Activated T-helper 1 cell treated with Interleukin-2 at 50 U/mL for 16 hours (primary cell): ENCODE results near the gene FLNC.

ENCODE experiments used
- DNase-seq: peaks from one replicate; pipeline ENCODE4 v3.0.0-alpha.2; 2020; ENCODE audit warnings: low read depth

FLNC gene

DNA sequence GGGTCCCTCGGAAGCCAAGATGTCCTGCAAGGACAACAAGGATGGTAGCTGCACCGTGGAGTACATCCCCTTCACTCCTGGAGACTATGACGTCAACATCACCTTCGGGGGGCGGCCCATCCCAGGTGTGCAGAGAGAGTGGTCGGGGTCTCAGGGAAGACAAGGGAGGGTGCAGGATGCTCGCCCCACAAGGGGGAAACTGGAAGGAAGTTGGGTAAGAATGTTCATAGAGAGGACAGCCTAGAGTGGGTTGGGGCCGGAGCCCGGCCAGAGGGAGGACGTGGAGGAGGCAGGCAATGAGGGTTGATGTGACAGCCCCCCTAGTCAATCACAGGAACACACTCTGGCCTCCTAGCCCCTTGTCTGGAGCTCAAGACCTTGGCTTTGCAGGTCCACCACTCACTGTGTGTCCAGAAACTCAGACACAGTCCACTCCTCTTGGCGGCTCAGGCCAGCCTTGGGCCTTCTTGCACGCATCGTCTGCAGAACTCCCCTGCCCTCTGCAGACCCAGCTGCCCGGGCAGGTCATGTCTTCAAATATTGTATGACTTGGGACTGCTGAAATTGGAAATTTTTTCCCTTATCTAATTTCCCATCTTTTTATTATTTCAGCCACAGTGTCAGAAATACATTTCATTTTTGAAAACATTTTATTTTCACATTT is 16.7 kb downstream of the FLNC start:
- DNase-seq, result no peak

DNA sequence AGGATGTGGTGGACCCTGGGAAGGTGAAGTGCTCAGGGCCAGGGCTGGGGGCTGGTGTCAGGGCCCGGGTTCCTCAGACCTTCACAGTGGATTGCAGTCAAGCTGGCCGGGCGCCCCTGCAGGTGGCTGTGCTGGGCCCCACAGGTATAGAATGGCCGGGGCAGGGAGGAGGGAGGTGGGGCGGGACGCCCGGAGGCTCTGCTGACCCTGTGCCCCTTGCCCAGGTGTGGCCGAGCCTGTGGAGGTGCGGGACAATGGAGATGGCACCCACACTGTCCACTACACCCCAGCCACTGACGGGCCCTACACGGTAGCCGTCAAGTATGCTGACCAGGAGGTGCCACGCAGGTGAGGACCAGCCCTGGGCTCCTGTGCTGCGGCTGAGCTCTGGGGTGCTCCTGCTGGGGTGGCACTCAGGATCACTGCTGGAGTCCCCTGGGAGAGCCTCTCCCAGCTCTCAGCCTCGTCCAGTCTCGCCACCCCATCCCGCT is 17.6 kb downstream of the FLNC start:
- DNase-seq, result no peak

DNA sequence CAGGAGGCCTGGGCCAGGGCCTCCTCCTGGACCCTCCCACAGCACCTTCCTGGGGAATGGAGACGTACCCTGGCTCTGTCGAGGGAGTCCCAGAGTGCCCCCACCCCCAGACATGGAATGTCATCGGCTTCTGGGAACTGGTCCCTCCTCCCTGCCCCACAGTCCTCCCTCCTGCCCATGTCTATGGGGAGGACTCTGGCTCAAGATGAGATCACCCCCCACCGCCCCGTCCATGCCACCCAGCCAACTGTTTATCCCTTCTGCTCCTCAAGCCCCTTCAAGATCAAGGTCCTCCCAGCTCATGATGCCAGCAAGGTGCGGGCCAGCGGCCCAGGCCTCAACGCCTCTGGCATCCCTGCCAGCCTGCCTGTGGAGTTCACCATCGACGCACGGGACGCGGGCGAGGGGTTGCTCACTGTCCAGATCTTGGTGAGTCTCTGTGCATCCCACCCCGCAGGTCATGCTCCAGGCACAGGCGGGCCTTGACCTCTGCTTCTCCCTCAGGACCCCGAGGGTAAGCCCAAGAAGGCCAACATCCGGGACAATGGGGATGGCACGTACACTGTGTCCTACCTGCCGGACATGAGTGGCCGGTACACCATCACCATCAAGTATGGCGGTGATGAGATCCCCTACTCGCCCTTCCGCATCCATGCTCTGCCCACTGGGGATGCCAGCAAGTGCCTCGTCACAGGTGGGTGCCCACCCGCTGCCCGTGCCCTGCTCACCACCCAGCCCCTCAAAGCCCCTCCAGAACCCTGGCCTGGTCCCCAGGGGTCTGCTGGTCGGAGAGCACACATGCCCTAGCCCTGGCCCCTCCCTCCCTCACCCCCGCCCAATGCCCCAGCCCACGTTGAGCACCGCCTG is 18.3 kb downstream of the FLNC start:
- no peak for DNase-seq

DNA sequence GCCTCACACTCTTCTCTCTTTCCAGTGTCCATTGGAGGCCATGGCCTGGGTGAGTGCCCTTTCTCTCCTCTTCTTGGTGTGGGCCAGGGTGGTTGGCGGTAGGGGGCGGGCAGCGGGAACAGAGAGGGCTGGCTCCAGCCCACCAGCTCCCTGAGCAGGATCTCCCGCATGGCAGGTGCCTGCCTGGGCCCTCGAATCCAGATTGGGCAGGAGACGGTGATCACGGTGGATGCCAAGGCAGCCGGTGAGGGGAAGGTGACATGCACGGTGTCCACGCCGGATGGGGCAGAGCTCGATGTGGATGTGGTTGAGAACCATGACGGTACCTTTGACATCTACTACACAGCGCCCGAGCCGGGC is 18.9 kb downstream of the FLNC start:
- no peak for DNase-seq

DNA sequence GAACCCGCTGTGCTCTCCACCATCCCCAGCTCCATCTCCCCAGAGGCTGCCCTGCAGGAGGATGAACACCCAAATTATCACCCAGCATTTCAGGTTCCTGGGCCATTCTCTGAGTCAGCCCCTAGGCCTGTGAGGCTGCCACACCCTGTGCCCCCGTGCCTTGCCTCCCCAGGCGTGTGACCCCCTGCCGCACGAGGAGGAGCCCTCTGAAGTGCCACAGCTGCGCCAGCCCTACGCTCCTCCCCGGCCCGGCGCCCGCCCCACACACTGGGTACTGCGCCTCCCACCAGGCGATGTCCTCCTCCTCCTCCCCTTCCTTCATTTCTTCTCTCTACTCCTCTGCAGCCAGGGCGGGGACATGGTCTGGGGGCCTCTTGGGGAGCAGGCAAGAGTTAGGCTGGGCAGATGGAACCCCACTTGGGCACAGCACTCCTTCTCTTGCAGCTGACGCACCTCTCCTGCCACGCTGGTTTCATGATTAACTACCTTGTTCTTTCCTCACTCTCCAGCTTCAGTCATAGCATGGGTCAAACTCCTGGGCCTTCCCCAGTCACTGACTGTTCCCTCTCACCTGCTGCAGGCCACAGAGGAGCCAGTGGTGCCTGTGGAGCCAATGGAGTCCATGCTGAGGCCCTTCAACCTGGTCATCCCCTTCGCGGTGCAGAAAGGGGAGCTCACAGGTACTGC is 19.7 kb downstream of the FLNC start:
- DNase-seq, result no peak

DNA sequence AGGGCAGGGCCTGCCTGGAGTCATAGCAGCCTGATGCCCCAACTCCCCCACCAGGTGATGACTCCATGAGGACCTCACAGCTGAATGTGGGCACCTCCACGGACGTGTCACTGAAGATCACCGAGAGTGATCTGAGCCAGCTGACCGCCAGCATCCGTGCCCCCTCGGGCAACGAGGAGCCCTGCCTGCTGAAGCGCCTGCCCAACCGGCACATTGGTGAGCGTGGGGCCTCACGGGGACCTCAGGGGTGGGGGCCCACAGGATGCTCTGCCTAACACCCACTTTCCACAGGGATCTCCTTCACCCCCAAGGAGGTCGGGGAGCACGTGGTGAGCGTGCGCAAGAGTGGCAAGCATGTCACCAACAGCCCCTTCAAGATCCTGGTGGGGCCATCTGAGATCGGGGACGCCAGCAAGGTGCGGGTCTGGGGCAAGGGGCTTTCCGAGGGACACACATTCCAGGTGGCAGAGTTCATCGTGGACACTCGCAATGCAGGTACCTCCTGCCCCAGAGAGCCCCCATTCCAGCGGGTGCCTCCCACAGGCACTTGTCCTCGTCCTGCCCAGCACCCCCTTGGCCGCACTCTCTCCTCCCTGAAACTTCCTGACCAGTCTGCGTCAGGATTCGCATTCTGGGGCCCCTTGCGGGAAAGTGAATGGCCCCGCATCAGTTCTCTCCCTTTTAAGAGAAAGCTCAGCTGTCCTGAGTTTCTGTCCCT is 22.5 kb downstream of the FLNC start:
- DNase-seq, result no peak

DNA sequence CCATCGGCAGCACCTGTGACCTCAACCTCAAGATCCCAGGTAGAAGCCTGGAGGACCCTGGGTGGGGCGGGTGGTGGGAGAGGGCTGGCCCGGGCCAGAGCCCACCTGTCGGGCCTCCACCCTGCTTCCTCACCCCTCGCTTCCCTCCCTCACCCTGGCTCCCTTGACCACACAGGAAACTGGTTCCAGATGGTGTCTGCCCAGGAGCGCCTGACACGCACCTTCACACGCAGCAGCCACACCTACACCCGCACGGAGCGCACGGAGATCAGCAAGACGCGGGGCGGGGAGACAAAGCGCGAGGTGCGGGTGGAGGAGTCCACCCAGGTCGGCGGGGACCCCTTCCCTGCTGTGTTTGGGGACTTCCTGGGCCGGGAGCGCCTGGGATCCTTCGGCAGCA is 23.6 kb downstream of the FLNC start:
- DNase-seq, result no peak

DNA sequence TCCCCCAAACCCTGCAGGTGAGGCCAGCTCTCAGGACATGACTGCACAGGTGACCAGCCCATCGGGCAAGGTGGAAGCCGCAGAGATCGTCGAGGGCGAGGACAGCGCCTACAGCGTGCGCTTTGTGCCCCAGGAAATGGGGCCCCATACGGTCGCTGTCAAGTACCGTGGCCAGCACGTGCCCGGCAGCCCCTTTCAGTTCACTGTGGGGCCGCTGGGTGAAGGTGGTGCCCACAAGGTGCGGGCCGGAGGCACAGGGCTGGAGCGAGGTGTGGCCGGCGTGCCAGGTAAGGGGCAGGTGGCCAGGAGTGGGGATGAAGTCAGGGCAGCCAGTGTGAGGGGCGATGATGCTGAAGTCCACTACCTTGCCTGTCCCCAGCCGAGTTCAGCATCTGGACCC is 24.2 kb downstream of the FLNC start:
- DNase-seq, result no peak

DNA sequence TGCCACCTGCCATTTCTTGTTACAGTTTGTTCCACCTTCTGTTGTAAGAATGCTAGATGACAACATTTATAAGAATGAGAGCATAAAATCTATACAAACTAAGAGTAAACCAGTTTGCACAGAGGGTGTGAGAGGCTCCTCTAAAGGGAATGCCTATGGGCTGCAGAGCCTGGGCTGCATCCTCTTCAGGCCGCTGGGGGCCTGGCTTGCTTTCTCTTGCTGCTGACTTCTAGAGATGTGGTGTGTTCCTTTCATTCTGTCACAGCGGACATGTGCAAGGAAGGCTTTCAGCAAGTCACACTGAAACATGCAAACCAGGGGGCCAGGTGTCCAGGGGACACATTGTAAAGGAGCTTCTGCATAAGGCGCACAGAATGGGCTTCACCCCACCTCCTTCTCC is 25.4 kb downstream of the FLNC start:
- DNase-seq, result no peak

DNA sequence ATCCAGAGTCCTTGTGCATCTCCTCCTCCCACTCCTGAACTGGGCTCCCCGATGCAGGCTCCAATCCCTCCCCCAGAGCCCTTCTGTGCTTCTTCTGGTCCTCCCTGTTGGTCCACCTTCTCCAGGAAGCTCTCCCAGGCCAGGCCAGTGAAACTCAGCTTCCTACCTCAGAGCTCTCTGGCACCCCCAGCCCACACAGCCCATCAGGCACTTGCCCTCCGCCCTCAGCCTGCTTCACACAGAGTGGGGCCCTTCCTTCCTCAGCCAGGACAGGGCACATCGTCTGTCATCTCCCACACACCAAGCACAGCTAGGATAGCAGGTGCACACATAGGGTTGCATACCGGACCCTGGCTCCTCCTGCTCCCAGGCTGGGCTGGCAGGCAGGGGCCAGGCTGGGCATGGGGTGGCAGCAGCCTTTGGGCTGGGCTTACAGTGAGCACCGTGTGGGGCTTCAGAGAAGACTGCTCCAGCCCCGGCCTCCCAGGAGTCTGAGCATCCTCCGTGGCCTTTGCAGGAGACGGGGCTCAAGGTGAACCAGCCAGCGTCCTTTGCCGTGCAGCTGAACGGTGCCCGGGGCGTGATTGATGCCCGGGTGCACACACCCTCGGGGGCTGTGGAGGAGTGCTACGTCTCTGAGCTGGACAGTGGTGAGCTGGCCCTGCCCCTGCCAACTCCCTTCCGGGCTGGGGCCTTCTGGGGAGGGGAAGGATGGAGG is 26.0 kb downstream of the FLNC start:
- no peak for DNase-seq

DNA sequence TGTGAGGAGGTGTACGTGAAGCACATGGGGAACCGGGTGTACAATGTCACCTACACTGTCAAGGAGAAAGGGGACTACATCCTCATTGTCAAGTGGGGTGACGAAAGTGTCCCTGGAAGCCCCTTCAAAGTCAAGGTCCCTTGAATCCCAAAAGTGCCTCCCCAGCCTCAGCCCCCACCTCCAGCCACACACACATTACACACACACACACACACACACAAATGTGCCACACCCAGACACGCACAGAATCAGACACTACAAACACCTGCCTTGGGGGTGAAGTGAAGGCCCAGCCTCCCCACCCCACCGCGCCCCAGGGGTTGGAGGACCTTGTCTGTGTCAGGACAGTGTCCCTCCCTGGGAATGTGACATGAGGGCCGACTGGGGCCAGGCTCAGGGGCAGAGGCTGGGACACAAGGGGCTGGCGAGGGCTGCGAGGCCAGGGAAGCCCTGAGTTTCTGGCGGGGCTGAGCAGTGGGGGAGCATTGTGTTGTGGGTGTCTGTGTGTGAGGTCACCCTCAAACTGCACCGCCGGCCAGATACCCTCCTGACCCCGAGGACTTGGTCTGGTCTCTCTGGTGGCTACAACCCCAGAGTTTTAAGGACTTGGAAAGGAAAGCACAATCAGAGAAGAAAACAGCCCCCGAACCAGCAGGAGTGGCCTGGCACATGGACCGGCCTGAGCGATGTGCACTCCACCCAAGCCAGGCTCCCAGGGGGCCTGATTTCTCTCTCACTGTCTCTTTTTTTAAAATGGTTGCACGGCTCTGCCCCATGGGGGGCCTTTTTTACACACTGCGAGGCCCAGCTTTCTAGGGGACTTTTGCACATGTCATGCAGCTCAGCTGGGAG is 28.4 kb downstream of the FLNC start:
- DNase-seq, result no peak

DNA sequence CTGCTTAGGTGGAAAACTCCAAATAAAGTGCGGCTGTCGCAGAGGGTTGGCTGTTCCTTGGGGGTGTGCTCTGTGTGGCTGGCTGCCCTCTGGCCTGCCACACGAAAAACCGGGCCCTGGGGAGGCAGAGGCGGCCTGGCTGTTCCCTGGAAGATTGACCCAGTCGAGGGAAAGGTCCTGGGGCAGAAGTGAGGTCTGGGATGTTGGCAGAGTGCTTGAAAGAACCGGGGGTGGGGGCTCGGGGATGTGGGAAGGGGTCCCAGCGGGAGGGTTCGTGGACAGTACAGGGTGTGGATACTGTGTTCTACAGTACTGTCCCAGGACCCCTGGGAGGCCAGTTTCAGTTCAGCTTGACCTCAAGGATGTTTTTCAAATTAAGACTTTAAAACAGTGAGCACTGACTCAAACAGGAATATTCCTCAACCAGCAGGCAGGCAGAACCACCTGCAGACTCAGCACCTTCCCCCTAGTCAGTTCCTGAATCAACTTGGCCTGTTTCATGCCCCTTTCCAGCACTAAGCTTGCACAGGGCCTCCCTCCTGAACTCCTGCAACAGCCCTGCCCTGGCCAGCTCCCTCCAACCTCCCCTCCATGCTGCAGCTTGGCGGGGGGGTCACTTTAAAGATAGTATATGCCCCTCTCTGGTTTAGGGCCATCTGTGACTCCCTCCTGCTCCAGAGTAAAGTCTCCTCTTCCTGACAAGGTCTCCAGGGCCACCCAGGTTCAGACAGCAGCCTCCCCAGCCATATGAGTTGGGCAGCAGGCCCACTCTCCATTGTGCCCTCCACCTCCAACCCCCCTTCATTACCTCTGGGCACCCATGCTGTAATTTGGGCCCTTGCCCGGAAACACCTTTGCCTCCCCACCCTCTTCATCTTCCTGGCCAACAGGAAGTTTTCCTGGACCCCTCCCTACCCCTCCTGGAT is 29.3 kb downstream of the FLNC start:
- no peak for DNase-seq

DNA sequence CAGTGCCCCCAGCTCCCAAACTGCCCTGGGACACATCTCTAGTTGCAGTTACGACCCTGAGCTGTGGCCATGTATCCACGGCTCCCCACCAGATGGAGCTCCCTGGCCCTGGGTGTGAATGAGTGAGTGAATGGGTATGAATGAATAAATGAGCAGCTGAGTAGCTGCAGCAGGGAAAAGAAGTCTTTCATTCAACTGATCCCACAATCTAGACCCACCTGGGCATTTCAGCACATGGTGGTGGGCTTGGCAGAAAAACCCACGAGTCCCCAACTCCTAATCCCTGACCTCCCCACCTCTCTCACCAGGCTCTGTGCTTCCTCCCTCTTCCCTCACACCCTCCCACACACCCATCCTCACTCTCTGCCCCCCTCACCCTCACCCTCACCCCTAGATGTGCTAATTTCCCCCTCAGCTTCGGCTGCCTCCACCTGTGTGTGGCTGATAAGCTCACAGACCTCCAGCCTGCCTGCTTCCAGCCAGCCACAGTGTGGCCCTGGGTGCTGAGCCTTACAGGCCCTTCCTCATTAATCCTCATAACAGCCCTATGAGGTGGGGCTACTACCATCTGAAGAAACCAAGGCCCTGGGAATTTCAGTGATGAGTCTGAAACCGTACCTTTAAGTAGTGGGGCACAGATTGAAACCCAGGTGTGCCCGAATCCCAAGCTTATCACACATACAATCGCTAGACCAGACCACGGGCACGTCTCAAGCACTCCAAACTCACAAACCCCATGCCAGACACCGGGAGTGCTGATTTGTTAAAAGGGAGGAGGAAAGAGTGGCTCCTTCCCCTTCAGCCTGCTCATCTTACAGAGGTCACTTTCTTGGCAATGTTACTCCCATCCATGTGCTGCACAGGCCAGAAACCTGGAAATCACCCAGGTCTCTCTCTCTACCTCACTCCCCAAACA is 30.2 kb downstream of the FLNC start:
- no peak for DNase-seq

DNA sequence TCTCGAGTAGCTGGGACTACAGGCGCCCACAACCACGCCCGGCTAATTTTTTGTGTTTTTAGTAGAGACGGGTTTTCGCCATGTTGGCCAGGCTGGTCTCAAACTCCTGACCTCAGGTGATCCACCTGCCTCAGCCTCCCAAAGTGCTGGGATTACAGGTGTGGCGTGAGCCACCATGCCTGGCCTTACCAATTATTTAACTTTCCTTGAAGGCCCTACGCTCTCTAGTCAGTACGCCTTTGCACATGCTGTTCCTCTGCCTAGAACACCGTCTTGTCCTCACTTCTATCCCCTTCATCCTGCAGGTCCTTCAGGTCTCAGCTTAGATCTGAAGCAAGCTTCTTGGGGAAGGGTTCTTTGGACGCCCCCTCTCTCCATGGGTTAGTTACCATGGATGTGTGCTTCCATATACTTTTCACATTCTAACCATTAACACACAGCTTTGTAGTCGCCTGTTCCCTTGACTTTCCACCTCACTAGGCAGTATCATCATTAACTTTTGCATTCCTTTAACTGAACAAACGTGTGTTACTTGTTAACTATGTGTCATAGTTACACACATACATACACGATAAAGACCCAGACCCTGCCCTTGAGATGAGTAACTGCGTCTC is 31.9 kb downstream of the FLNC start:
- no peak for DNase-seq

DNA sequence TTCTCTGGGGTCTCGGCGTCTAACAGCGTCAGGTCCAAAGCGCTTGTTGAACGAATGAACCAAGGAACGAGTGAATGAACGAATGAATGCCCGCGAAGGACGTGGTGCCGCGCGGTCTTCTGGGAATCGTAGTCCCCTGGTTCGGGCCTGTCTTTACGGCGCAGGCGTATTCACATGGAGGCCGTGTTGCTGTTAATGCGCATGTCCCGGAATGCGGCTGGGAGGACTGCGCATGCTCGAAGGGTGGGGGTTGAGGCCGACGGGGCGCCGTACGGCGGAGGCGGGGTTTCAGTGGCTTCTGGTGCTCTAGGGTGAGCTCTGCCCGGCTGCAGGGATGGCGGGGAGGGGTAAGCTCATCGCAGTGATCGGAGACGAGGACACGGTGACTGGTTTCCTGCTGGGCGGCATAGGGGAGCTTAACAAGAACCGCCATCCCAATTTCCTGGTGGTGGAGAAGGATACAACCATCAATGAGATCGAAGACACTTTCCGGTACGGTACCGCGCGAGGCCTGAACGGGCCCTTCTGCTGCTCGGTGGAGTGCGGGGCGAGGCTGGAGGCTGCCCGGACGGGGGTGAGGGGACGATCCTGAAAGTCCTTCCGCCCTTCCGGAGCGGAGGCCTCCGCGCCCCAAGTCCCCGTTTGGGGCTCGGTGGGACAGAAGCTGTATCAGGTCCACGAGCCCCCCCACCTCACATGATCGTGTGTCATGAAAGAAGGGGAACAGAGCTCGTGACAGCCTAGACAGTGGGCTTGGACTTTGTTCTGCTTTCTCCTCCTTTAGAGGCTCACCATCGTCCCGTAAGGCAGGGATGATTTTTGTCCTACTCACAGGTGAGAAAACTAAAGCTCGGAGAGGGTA is 32.6 kb downstream of the FLNC start, which contains the start of gene ATP6V1F:
Gene ATP6V1F (plus strand): TSS at position 286 of the 862 bp plus-strand sequence. CDS start 49 bp downstream, at position 335.
- peak; percentile 99 for DNase-seq

DNA sequence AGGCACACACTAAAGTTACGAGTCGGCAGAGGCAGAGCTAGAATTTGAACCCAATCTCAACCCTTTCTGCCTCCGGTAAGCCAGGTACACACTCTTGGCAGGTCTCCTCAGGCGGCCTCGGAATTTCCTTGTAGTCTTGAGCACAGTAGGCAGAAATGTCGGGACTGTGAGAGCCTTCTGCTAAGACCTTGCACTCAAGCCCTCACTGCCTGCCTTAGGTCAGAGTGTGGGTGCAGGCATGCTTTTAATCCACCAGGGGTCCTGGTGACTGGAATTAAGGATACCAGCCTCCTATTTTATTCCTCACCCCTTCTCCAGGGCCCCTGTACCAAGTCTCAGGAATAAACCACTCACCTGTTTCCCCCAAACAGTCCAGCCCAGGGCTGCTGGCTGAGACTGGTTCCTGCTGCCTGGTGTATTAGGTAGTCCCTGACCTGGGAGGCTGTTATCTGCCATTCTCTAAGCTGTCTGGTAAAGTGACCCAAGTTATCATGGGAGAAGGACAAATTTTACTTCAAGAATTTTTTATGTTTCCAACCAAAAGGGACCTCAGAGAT is 33.3 kb downstream of the FLNC start:
- no peak for DNase-seq

DNA sequence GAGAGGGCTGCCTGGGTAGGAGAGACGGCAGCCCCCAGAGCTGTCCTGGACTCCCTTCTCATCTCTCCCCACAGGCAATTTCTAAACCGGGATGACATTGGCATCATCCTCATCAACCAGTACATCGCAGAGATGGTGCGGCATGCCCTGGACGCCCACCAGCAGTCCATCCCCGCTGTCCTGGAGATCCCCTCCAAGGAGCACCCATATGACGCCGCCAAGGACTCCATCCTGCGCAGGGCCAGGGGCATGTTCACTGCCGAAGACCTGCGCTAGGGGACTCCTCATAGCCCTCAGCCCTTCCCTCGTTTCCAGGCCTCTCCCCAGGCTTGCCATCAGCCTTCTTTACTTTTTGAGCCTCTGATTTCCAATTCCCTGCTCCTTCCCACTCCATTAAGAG is 35.1 kb downstream of the FLNC start:
- DNase-seq, result no peak
